ENCODE data around the gene DNAH6. TPM values are rescaled to one million over a fixed set of nuclear protein-coding genes. Genes with fewer than 3 reads are reported as not detected.
A peak's percentile ranks its signal among the peaks of the same experiment; 100 is the strongest.

The DNAH6 gene
- total and polyA plus RNA-seq, 2 of the 13 experiments (the other 11 are each of a cell fraction or from before 2014, with no cell fraction given): 0.01 TPM; not detected in 1

- TF ChIP-seq ZNF407 (CRISPR knock-in tag; IDR thresholded peaks at IDR 0.05; ENCODE audit: not compliant biosample characterization): no peak
- peak; percentile 34; the same call in 1 of the 2 replicates for TF ChIP-seq NCOA2 (CRISPR knock-in tag; IDR thresholded peaks at IDR 0.05)
- TF ChIP-seq ZNF879 (CRISPR knock-in tag; IDR thresholded peaks at IDR 0.05): no peak
- TF ChIP-seq PAWR (CRISPR knock-in tag; IDR thresholded peaks at IDR 0.05; ENCODE audit: borderline replicate concordance): no peak
- TF ChIP-seq HDAC1 (CRISPR knock-in tag; IDR thresholded peaks at IDR 0.05): peak; percentile 62
- peak; percentile 66; the same call in 1 of the 2 replicates for TF ChIP-seq ISL2 (CRISPR knock-in tag; IDR thresholded peaks at IDR 0.05)
- peak; percentile 69 for TF ChIP-seq PITX1 (CRISPR knock-in tag; IDR thresholded peaks at IDR 0.05)
- no peak for TF ChIP-seq TBL1XR1 (IDR thresholded peaks at IDR 0.05; ENCODE audit: borderline replicate concordance, low read length, partially characterized antibody)
- no peak for TF ChIP-seq ZNF468 (CRISPR knock-in tag; IDR thresholded peaks at IDR 0.05)
- TF ChIP-seq ZNF543 (CRISPR knock-in tag; IDR thresholded peaks at IDR 0.05): no peak
- no peak for TF ChIP-seq BRD4 (CRISPR knock-in tag; IDR thresholded peaks at IDR 0.05)
- TF ChIP-seq HNF4A (CRISPR knock-in tag; IDR thresholded peaks at IDR 0.05): peak; percentile 95
- TF ChIP-seq MTA1 (CRISPR knock-in tag; IDR thresholded peaks at IDR 0.05; ENCODE audit: borderline replicate concordance): no peak
- no peak for TF ChIP-seq ZNF292 (CRISPR knock-in tag; IDR thresholded peaks at IDR 0.05; ENCODE audit: borderline replicate concordance, low read depth)
- no peak for TF ChIP-seq PREB (CRISPR knock-in tag; IDR thresholded peaks at IDR 0.05)
- TF ChIP-seq SALL2 (CRISPR knock-in tag; IDR thresholded peaks at IDR 0.05): no peak
- TF ChIP-seq ZNF232 (CRISPR knock-in tag; IDR thresholded peaks at IDR 0.05; ENCODE audit: borderline replicate concordance): no peak
- TF ChIP-seq CERS6 (CRISPR knock-in tag; IDR thresholded peaks at IDR 0.05): no peak
- peak; percentile 66; the same call in 1 of the 2 replicates for TF ChIP-seq SNAPC2 (CRISPR knock-in tag; IDR thresholded peaks at IDR 0.05)
- TF ChIP-seq EP300 (IDR thresholded peaks at IDR 0.05; ENCODE audit: low read depth in 2 of 2, low read length in 2 of 2): peak in 1 of 2 experiments; percentile 84; a peak in 2 of 4 replicates
- TF ChIP-seq EP300 (CRISPR knock-in tag; IDR thresholded peaks at IDR 0.05; ENCODE audit: borderline replicate concordance): no peak
These were observed 28.9 kb upstream of the DNAH6 start (continued) for GRCh38 chr2:84487298-84487996.
